Stimulated activated naive CD8-positive, alpha-beta T cell treated with anti-CD3 and anti-CD28 coated beads, Interleukin-15, Interleukin-2, amounts not matched to agents 100 U/mL and 50 U/mL, for 24 hours (primary cell): ENCODE results near the gene TMEM252.

ENCODE experiments used
- ATAC-seq: fragments of 150-1000 bp; cut with Tn5 transposase; one replicate; pipeline ENCODE4 v1.10.0; 2021
- DNase-seq: peaks from one replicate; pipeline ENCODE4 v3.0.0; 2021

The TMEM252 gene

DNA sequence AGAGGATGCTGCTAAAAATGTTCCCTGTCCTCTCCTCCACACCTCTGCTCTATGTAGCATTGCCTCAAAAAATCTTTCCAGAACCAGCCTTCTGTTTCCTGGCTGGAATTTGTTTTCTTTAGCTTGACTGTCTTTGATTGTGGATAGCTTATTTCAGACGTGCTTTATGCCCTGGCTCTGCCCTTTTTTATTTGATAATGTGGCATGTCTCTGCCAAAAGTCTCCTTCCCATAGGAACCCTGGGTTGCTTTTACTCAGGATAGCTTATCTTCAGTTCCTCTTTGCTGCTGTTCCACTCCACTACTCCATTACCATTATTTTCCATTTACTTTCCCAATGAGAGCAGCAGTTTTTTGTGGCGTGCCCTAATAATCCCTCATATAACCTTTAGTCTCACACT is 885 bp upstream of the TMEM252 start:
- ATAC-seq (no peak), DNase-seq (no peak)

DNA sequence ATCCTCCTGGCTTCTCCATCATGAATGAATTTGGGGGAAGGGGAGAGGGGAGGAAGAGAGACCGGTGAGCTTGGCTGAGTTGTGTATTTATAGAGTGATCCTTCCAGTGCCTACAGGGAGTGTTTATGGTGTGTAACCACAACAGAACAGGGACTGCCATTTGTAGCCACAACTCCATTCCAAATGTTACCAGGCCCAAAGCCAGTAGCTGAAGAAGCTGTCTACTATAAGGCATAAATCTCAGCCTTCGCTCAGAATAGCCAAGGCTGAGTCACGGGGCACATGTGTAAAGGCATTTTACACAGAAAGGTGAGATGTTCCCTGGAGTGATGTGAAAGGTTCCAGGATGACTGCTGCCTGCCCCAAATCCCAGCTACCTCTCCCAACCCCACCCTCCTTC is 2.5 kb downstream of the TMEM252 start:
- no peak for ATAC-seq
- no peak for DNase-seq

- ATAC-seq = no peak
Measured at GRCh38 chr9:68537616-68537880, 3.1 kb downstream of the TMEM252 start.

GRCh38 chr9:68536876-68537615 is 3.6 kb downstream of the TMEM252 start:
- DNase-seq = no peak
- ATAC-seq = no peak

More at GRCh38 chr9:68537616-68537880, 3.1 kb downstream of the TMEM252 start:
- no peak for DNase-seq

GRCh38 chr9:68533678-68534077 is 7.0 kb downstream of the TMEM252 start:
- DNase-seq = no peak
- ATAC-seq = no peak

DNA sequence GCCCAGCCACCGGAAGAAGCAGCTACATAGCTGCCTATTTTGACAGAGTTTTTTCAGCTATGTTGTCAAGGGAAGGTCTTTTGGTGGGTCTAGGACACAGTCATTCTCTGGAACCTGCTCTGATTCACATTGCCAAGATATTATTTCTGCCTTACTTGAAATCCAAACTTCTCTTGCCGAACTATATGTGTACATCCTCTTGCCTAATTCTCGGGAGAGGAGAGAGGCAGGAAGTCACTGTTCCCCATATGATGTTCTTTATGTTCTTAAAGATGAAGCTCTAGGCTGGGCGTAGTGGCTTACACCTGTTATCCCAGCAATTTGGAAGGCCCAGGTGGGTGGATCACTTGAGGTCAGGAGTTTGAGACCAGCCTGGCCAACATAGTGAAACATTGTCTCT is 8.6 kb downstream of the TMEM252 start:
- ATAC-seq (no peak), DNase-seq (no peak)

GRCh38 chr9:68530618-68531017 is 10.1 kb downstream of the TMEM252 start:
- ATAC-seq = no peak
- no peak for DNase-seq

DNA sequence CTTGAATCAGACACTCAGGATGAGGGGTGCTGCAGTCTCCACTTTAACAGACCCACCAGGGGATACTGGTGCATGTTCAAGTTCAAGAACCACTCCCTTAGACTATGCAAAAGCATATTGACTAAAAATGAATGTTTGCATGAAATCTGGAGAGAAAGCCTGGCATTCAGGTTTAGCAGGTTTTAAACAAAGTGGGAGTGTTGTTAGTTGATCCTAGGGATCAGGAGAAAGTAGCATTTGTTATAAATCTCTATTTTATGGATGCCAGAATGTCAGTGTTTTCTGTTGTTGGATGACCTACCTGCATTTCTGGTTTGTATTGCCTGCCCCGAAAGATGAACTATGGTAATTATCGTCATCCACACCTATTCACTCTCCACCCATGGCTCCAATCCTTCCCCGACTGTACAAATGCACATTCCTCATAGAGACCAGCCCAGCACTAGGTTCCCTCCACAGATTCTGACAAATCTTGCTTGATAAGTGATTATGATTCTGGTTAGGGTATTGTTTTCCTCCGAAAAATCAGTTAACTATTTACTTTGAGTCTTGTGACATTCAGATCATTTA is 17.2 kb downstream of the TMEM252 start:
- no peak for DNase-seq

GRCh38 chr9:68522954-68523353 is 17.7 kb downstream of the TMEM252 start:
- ATAC-seq = no peak

More for the DNA sequence above, 17.2 kb downstream of the TMEM252 start:
- no peak for ATAC-seq

GRCh38 chr9:68522131-68522530 is 18.6 kb downstream of the TMEM252 start:
- no peak for ATAC-seq
- no peak for DNase-seq

More at GRCh38 chr9:68522954-68523353, 17.7 kb downstream of the TMEM252 start:
- no peak for DNase-seq

- no peak for DNase-seq
- no peak for ATAC-seq
Measured at GRCh38 chr9:68515326-68516017, 25.2 kb downstream of the TMEM252 start.

DNA sequence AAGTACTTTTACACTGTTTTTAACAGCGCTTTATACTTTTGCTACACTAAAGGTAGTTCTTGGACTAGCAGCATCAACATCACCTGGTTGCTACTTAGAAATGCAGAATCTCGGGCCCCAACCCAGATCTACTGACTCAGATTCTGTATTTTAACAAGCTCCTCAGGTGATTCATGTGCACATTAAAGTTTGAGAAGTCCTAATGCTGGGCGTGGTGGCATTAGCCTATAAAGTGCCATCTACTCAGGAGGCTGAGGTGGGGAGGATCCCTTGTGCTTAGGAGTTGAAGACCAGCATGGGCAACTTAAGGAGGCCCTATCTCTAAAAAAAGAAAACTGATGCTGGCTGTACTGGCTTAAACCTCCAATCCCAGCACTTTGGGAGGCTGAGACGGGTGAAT is 26.7 kb downstream of the TMEM252 start:
- no peak for ATAC-seq
- no peak for DNase-seq

DNA sequence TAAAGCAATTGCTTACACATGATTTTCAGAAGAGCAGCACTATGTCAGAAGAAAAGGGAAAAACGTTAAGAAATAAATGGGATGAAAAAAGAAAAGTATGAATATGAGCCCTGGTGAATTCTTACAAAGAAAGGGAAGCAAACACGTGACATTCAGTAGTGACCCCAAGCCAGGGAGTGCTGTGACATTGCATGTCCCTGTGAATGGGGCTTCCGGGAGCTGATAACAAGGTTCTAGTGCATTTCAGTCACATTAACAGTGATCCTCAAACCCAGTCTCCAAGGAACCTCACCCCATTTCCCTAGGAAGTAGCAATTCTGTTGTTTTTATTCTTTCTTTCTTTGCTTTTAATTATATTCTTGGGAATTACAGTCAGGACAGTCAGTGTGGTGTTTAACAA is 27.3 kb downstream of the TMEM252 start:
- DNase-seq = no peak
- no peak for ATAC-seq

GRCh38 chr9:68509689-68510088 is 31.0 kb downstream of the TMEM252 start:
- no peak for DNase-seq
- ATAC-seq = no peak

DNA sequence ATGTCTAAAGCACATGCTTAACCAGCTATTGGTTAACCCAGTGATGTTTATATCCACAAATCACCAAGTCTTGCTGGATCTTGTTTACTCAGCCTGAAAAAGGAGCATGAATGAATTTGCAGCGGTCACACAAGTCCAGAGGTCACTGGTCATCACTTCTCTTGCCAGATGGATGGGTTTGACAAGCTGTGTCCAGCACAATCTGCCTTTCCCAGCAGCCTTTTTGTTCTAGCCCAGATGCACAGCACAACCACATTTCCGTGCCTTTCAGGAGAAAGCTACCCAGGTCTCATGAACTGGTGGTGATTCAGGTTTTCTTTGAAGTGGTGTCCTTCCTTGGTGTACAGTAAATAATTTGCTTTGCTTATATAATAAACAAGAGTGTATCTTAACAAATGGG is 32.1 kb downstream of the TMEM252 start:
- DNase-seq (no peak), ATAC-seq (no peak)

GRCh38 chr9:68507806-68508145 is 32.9 kb downstream of the TMEM252 start:
- ATAC-seq = no peak

DNA sequence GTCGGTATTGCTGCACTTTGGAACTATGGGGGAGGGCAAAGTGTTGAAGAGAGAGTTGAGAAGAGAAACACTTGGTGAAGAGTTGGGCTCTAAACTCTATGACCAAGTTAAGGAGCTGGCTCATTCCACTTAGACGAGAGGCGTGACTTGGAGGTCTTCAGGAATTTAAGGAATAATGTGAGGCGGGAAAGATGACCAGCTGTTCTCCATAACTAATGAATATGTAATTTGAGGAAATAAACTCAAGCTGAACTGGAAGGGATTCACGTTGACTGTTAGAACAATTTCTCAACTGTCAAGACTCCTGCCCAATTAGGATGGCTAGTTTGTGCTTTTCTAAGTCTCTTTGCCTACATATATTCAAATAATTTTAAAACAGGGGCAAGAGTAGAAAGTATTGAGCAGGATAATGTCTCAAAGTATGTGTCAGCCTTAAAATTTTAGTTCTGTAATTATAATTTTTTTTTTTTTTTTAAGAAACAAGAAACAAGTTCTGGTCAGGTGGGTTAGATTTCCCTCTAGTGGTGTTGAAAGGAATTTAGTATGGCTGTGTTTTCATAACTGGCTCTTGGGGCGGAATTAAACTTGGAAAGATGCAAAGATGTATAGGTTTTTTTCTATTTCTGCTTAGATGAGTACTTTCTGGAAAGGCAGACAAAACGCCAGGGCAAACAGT is 33.4 kb downstream of the TMEM252 start:
- DNase-seq = no peak
- no peak for ATAC-seq

More at GRCh38 chr9:68507806-68508145, 32.9 kb downstream of the TMEM252 start:
- no peak for DNase-seq

DNA sequence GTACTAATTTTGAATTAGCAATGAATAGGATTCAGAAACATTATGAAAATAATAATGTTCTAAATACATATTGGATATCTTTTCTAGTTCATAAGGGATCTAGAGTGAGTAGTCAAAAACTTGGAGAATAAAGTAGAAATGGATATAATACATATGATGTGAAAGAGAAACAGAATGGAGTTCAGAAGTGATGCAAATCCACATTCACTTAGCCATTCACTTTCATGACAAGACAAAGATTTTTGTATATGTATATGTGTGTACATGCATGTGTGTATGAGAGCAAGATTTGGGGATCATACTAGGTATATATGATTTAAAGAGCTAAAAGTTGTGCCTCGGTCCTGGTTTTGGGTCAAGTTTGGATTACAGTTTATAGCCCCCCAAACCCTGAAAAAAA is 34.1 kb downstream of the TMEM252 start:
- no peak for ATAC-seq
- DNase-seq = no peak

GRCh38 chr9:68505681-68506409 is 34.8 kb downstream of the TMEM252 start:
- no peak for DNase-seq
- ATAC-seq = no peak

DNA sequence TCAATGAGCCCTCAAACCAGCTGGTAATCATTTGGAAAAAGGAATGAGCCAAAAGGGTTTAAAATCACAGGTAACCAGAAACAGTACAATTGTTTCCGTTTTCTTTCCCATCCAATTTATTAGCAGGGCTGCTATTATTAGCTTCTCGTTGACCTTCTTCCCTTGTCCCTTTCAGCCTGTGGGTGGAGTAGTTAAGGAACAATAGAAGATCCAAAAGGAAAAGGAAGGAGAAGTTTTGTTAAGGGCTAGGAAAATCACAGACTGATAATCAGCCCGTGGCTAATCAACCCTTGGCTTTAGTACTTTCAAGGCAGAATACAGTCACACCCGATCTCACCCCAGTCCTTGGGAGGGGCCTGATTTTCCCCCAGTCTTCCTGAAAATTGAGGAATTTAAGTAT is 38.4 kb downstream of the TMEM252 start:
- DNase-seq (no peak), ATAC-seq (no peak)

DNA sequence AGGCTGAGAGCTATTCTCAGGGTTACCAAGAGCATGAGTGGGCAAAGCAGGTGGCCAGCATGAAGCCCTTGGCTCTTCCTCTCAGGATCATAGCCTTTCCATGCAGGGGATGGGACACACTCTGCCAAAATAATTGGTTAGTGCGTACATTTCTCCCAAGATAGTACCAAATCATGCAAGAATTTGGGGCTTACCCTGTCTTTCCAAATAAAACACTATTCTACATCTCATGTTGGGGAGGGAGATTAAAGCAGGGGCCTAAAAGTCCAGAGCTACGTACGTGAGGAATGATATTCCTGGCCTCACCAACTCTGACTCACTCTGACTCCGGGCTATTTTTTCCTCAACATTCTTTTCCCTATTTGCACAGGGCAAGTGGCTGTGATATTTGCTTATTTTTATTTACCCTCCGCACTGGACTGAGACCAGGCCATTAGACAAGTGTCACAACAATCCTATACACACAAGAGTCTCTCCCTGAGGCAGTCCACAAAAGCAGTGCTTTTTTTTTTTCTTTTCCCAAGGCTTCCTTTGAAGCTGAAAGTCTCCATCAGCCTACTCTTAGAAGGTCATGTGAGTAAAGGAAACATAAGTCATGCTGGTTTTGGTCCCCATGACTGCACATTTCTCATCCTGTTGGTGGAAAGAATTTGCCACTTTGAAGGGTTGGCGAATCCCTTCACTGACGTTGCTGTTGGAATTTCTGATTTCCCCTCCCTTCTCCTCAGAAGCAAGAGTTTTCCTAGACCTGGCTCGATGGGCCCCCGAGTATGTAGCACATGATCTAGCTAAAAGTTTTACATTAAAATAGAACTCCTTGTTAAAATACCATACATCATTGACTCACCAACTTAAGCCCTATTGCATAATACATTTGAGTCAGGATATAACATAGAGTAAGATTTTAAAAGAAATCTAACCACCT is 40.0 kb downstream of the TMEM252 start:
- DNase-seq (no peak), ATAC-seq (no peak)
